Measurements from ENCODE around the gene NRG3. TPM values are rescaled to one million over a fixed set of nuclear protein-coding genes. Genes with fewer than 3 reads are reported as not detected.

The NRG3 gene
- total RNA-seq (2021; ENCODE audit: unreplicated experiment) (not detected), Bru-seq, nascent RNA (percentile 0 among the genes with signal in this experiment), BruChase-seq, experiment 1, labeled RNA remaining after a 6-hour chase (percentile 0 among the genes with signal in this experiment), BruChase-seq, experiment 2, labeled RNA remaining after a 2-hour chase (percentile 1 among the genes with signal in this experiment)
- not detected in 2 replicates for polyA plus RNA-seq (2012)
- long read RNA-seq: 0 reads

DNA sequence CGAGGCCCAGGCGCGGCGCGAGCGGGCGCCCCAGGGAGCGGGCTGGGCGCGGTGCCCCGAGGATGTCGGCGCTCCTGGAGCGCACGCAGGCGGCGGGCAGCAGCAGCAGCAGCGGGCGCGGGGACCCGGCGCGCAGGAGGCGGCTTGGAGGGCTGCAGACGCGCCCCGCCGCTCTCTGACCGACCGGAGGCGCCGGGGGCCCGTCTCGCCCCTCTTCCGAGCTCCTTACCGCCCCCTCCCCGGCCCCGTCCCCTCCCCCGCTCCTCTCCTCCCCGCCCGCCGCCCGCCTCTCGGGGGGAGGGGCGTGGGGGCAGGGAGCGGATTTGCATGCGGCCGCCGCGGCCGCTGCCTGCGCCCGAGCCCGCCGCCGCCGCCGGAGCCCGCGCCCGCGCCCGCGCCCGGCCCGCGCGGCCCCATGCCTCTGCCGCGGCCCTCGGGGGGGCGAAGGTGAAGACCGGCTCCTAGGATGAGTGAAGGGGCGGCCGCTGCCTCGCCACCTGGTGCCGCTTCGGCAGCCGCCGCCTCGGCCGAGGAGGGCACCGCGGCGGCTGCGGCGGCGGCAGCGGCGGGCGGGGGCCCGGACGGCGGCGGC is at the start of gene NRG3:
NRG3 (plus strand) TSS at position 320 of the 592 bp plus-strand sequence.
- H3K4me3 ChIP-seq (replicated peaks in 1 of 2; ENCODE audit: low read depth in 1 of 2, low read length in 2 of 2): no peak within 1 kb of the TSS
- H3K9me2 ChIP-seq (ENCODE audit: insufficient read depth): no peaks in the 10 kb centered on the region

More for the DNA sequence above, at the start of gene NRG3:
- no TSS peak for BruUV-seq (replicated peaks)
- Histone ChIP-seq H3K9ac (ENCODE audit: low read length) (no peak within 1 kb of the TSS), H3K79me2 (ENCODE audit: insufficient read depth, low read length) (no peaks in the 10 kb centered on the region), H2AFZ (ENCODE audit: low read depth, low read length, poor library complexity, severe bottlenecking) (no peak within 1 kb of the TSS), H3K4me2 (ENCODE audit: low read length) (no peak within 1 kb of the TSS), H3K9me3 (ENCODE audit: control insufficient read depth in 1 of 2, insufficient read depth in 1 of 2, low read depth in 1 of 2, low read length in 2 of 2) (peaks cover 0 to 15% of the 10 kb centered on the region in 2 experiments; a peak in 2 of 4 replicates), H4K20me1 (ENCODE audit: insufficient read depth) (no peaks in the 10 kb centered on the region), H3K36me3 (ENCODE audit: control insufficient read depth in 1 of 2, insufficient read depth in 2 of 2, low read length in 2 of 2) (no peaks in the 10 kb centered on the region), H3K27ac (ENCODE audit: low read depth, low read length) (no peak within 1 kb of the TSS), H3K4me1 (ENCODE audit: control insufficient read depth in 1 of 2, insufficient read depth in 2 of 2, low read length in 2 of 2) (no peaks in the 10 kb centered on the region), H3K27me3 (ENCODE audit: insufficient read depth, low read length) (no peaks in the 10 kb centered on the region)
- RAD21 ChIA-PET (ENCODE audit: low non-redundant PET in 1 of 2, low total read pairs in 2 of 2, uncharacterized antibody in 2 of 2, unreplicated experiment in 2 of 2): no interaction called here
- intact Hi-C loops (cut with micrococcal nuclease): no loop called here
- TF ChIP-seq EZH2phosphoT487 (IDR thresholded peaks at IDR 0.05; ENCODE audit: borderline replicate concordance): no peak
- no peak for TF ChIP-seq CEBPB (IDR thresholded peaks at IDR 0.05; ENCODE audit: low read depth)
- no peak for TF ChIP-seq CBX3 (IDR thresholded peaks at IDR 0.05; ENCODE audit: low read depth)
- TF ChIP-seq, protein P1, sequence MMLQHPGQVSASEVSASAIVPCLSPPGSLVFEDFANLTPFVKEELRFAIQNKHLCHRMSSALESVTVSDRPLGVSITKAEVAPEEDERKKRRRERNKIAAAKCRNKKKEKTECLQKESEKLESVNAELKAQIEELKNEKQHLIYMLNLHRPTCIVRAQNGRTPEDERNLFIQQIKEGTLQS (IDR thresholded peaks at IDR 0.05): no peak
- no peak for TF ChIP-seq POLR2AphosphoS5 (IDR thresholded peaks at IDR 0.05; ENCODE audit: low read depth, low read length)
- no peak for TF ChIP-seq RAD21 (IDR thresholded peaks at IDR 0.05; ENCODE audit: low read depth)
- no peak for TF ChIP-seq EGR1 (IDR thresholded peaks at IDR 0.05; ENCODE audit: low read depth)
- TF ChIP-seq JUND (IDR thresholded peaks at IDR 0.05): no peak
- no peak for TF ChIP-seq ZFX (IDR thresholded peaks at IDR 0.05)
- TF ChIP-seq, protein P2, sequence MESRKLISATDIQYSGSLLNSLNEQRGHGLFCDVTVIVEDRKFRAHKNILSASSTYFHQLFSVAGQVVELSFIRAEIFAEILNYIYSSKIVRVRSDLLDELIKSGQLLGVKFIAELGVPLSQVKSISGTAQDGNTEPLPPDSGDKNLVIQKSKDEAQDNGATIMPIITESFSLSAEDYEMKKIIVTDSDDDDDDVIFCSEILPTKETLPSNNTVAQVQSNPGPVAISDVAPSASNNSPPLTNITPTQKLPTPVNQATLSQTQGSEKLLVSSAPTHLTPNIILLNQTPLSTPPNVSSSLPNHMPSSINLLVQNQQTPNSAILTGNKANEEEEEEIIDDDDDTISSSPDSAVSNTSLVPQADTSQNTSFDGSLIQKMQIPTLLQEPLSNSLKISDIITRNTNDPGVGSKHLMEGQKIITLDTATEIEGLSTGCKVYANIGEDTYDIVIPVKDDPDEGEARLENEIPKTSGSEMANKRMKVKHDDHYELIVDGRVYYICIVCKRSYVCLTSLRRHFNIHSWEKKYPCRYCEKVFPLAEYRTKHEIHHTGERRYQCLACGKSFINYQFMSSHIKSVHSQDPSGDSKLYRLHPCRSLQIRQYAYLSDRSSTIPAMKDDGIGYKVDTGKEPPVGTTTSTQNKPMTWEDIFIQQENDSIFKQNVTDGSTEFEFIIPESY (IDR thresholded peaks at IDR 0.05; ENCODE audit: extremely low read depth, insufficient replicate concordance, low read length): no peak
- no peak for TF ChIP-seq EZH2 (IDR thresholded peaks at IDR 0.05)
- TF ChIP-seq, protein P3, sequence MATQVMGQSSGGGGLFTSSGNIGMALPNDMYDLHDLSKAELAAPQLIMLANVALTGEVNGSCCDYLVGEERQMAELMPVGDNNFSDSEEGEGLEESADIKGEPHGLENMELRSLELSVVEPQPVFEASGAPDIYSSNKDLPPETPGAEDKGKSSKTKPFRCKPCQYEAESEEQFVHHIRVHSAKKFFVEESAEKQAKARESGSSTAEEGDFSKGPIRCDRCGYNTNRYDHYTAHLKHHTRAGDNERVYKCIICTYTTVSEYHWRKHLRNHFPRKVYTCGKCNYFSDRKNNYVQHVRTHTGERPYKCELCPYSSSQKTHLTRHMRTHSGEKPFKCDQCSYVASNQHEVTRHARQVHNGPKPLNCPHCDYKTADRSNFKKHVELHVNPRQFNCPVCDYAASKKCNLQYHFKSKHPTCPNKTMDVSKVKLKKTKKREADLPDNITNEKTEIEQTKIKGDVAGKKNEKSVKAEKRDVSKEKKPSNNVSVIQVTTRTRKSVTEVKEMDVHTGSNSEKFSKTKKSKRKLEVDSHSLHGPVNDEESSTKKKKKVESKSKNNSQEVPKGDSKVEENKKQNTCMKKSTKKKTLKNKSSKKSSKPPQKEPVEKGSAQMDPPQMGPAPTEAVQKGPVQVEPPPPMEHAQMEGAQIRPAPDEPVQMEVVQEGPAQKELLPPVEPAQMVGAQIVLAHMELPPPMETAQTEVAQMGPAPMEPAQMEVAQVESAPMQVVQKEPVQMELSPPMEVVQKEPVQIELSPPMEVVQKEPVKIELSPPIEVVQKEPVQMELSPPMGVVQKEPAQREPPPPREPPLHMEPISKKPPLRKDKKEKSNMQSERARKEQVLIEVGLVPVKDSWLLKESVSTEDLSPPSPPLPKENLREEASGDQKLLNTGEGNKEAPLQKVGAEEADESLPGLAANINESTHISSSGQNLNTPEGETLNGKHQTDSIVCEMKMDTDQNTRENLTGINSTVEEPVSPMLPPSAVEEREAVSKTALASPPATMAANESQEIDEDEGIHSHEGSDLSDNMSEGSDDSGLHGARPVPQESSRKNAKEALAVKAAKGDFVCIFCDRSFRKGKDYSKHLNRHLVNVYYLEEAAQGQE (IDR thresholded peaks at IDR 0.05; ENCODE audit: low read depth): no peak
- TF ChIP-seq SRF (IDR thresholded peaks at IDR 0.05; ENCODE audit: low read depth): no peak
- no peak for TF ChIP-seq TCF7L2 (IDR thresholded peaks at IDR 0.05; ENCODE audit: borderline replicate concordance, extremely low read depth, insufficient read depth, insufficient read length)
- TF ChIP-seq, protein P4, sequence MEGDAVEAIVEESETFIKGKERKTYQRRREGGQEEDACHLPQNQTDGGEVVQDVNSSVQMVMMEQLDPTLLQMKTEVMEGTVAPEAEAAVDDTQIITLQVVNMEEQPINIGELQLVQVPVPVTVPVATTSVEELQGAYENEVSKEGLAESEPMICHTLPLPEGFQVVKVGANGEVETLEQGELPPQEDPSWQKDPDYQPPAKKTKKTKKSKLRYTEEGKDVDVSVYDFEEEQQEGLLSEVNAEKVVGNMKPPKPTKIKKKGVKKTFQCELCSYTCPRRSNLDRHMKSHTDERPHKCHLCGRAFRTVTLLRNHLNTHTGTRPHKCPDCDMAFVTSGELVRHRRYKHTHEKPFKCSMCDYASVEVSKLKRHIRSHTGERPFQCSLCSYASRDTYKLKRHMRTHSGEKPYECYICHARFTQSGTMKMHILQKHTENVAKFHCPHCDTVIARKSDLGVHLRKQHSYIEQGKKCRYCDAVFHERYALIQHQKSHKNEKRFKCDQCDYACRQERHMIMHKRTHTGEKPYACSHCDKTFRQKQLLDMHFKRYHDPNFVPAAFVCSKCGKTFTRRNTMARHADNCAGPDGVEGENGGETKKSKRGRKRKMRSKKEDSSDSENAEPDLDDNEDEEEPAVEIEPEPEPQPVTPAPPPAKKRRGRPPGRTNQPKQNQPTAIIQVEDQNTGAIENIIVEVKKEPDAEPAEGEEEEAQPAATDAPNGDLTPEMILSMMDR (IDR thresholded peaks at IDR 0.05 in 2 of 3, conservative IDR thresholded peaks at IDR 0.05 in 1 of 3; ENCODE audit: borderline replicate concordance in 1 of 3, insufficient read depth in 1 of 3, low read depth in 2 of 3, low read length in 2 of 3): no peak
- no peak for TF ChIP-seq POLR2A (IDR thresholded peaks at IDR 0.05; ENCODE audit: borderline replicate concordance, extremely low read depth, insufficient read depth, insufficient read length)
- DNase-seq (ENCODE audit: low read depth, low spot score) (no peak), ATAC-seq (no peak)
- CTCF ChIA-PET: no interaction called here
- POLR2A ChIA-PET: no interaction called here
